Hepatic stellate cell (primary cell): Measurements from ENCODE around the gene BCAT1.
"Not testable (repeated sequence)": the region's sequence is repeated elsewhere in the genome, so short reads cannot be mapped to it uniquely, and the experiment has no call there.

Experiments used
- DNase-seq: peaks from one replicate; pipeline ENCODE4 v3.0.0; 2011; ENCODE audit warnings: low spot score

Gene BCAT1

DNA sequence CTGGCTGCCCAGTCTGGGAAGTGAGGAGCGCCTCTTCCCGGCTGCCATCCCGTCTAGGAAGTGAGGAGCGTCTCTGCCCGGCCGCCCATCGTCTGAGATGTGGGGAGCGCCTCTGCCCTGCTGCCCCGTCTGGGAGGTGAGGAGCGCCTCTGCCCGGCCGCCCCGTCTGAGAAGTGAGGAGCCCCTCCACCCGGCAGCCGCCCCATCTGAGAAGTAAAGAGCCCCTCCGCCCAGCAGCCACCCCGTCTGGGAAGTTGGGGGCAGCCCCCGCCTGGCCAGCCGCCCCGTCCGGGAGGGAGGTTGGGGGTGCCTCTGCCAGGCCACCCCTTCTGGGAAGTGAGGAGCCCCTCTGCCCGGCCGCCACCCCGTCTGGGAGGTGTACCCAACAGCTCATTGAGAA is 22.8 kb downstream of the BCAT1 start:
- not testable (repeated sequence) for DNase-seq

DNA sequence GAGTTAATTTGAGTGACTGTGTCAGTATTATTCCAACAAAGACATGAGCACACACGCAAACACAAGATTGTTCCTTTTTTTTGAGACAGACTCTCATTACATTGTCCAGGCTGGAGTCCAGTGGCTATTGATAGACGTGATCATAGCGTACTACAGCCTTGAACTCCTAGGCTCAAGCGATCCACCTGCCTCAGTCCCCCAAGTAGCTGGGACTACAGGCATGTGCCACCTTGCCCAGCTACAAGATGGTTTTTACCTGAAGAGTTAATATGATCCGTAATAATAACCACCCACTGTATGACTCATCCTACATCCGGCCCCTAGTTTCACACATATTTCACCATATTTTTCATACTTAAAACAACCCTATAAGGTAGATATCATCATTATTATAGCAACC is 26.8 kb downstream of the BCAT1 start:
- no peak for DNase-seq

DNA sequence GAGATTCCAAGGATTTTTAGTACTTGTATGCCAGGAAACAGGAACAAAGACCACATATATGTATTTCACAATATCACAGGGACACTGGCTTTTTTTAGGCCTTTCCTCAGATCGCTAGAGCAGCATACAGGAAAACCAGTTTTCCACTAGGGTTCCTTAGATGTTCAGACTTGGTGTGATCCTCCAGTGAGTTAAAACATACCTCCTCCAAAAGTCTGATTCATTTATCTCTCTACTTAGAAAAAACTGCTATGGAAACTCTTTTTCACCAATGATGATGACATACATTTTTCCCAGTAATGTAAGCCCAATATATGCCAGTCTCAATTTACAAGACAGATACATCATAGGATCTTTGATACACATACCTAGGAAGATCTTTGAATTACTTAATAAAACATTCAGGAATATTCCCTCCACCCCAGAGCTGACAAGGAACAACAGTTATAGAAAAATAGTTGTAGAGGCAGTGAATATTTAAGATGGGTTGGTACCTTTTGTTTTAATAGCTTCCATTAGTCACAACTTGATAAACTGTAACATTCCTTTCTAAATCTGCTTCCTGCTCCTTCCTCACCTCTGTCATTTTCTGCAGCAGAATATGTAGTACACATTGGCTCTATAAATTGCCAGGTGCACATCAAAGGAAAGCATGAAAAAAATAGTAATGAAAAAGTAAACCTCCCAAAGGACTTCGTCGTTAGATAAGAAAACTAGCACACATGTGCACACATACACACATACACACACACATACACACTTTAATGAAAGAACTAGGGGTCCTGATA is 27.5 kb downstream of the BCAT1 start:
- DNase-seq = peak; percentile 43

DNA sequence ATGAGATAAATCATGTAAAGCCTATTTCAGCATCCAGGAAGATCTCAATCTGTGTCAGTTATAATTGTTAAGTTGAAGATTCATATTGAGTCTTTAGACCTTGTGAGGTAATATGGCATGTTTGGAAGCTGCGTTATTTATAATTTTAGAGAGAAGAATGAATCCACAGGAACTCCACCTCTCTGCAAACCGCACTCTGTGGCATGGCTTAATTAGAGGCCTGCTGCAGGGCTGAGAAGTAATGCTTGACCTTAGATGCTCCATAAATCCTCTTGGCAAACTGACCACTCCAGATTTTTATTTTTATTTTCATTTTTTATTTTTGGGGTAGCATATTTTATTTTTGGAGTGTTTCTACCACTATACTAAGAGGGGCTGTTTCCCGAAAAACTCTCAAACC is 28.8 kb downstream of the BCAT1 start:
- DNase-seq = no peak

DNA sequence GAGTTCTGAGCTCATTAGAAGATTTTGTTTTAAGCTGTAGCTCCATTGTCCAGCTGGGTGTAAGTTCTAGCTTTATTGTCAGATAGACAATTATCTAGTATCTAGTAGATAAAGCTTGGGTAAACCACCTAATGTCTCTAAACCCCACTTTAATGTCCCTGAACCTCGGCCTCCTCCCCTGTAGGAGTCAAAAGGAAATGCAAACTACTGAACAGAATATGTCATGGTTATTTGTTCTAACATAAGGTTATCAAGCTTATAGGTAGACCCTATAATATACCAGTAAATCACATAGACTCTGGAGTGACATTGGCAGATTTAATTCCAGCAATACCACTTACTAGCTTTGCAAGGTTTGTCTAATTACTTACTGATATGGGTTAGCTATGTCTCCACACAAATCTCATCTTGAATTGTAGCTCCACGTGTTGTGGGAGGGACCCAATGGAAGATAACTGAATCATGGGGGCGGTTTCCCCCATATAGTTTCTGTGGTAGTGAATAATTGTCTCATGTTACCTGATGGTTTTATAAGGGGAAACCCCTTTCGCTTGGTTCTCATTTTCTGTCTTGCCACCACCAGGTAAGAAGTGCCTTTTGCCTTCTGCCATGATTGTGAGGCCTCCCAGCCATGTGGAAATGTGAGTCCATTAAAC is 29.4 kb downstream of the BCAT1 start:
- DNase-seq = no peak

DNA sequence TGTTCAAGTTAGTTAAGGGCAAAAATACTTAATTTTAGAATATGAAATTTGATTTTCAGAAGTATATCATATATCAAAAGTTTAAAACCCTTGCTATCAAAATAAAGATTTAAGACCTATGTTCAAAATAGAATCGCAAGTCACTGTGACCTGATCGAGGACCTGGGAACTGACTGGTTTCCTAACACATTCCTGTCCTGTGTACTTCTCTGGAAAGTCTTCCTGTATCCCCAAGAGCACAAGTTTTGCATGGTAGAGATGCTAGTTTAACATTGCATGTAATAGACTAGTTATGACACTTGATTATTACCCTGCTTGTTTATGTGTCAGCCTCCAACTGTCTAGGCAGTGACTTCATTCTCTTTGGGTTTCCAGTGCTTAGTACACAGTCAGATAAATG is 30.3 kb downstream of the BCAT1 start:
- no peak for DNase-seq

DNA sequence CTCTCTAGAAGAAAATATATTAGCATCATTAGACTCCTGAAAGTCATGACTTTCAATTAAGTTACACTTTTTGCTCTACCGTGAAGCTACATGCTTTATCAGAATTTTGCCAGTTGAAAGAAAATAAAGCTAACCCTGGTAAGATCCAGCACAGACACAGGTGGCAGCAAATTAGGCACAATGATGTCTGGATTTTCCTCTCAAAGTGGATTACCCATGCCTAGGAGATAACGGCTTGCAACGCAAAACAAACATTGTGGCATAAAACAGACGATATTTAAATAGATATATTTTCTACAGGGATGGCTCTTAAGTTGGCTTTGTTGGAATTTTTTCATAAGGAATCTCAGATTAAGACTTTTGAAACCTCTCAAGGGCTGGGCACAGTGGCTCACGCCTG is 33.4 kb downstream of the BCAT1 start:
- DNase-seq = no peak

DNA sequence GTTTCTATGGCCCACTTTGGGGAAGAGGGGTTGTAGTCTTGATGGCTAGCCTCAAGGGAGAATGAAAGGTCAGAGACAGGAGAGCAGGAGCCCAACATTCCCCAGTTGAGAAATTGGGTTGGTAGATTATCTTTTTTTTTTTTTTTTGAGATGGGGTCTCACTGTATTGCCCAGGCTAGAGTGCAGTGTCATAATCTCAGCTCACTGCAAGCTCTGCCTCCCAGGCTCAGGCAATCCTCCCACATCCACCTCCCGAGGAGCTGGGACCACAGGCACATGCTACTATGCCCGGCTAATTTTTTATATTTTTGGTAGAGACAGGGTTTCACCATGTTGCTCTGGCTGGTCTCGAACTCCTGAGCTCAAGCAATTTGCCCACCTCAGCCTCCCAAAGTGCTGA is 34.9 kb downstream of the BCAT1 start:
- no peak for DNase-seq

DNA sequence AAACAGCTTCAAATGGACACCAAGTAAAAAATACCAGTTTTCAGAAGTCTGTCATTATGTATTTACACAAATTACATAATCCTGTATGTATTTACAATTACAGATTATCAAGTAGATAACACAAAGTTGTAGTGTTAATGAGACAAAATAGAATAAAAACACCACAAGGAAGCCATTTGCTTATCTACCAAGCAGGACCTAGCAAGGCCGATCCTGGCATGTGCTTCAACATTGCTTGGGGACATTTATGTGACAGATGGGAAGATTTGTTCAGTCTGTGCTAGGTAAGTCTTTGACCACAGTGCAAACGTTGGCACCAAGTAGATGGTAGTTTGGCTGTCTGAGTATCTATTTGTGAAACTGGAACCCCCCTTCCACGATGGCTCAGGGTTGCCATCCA is 35.8 kb downstream of the BCAT1 start:
- no peak for DNase-seq

DNA sequence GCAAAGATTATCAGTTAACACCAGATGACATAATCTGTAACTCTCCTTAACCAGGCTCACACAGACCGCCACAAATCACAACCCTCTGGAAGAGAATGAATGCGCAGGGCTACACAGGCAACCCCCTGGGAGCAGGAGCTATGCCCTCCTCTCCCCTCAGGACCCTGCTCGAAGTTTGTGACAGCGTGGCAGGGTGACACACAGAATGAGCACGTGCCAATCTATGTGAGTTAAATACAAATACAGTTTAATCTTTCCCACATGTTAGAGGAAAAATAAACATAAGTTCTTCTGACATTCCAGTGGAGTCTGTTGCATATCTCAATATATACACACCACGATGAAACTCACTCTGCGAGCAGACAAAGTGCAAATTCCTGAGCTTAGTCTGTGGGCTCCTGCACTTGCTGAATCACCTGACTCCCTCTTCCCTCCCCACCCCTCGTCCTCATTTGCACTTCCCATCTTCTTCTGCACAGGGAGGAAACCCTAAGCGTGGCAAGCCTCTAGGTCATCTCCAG is 37.6 kb downstream of the BCAT1 start:
- DNase-seq = peak; percentile 82

DNA sequence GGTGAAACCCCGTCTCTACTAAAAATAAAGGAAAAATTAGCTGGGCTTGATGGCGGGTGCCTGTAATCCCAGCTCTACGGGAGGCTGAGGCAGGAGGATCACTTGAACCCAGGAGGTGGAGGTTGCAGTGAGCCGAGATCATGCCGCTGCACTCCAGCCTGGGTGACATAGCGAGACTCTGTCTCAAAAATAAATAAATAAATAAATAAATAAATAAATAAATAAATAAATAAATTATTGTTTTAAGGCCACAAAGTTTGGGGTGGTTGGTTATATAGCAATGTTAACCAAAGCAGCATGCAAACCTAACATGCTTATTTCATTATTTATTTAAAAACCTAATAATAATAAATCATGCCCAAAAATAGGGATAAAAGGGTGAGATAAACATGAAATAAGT is 38.7 kb downstream of the BCAT1 start:
- DNase-seq = not testable (repeated sequence)

DNA sequence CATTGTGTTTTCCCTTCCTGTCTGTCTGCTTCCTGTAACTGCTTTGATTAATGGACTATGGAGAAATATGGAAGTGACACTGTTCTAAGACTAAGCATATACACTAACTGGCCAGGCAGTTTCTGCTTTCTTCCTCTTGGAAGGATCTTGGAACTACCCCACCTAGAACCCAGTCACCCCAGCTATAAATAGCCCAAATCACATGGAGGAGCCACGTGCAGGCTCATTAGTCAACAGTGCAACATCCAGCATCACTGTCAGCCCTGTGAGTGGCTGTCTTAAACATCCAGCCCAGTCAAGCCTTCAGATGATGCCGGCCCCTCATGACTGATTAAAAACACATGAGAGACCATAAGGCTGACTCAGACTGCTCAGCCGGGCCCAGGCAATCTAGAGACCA is 39.2 kb downstream of the BCAT1 start:
- DNase-seq = peak; percentile 74

DNA sequence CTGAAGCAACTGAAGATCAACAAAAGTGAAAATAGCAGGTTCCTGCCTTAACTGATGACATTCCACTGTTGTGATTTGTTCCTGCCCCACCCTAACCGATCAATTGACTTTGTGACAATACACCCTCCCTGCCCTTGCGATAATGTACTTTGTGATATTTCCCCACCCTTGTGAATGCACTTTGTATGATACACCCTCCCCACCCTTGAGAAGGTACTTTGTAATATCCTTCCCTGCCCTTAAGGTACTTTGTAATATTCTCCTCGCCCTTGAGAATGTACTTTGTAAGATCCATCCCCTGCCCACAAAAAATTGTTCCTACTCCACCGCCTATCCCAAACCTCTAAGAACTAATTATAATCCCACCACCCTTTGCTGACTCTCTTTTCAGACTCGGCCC is 41.4 kb downstream of the BCAT1 start:
- no peak for DNase-seq

DNA sequence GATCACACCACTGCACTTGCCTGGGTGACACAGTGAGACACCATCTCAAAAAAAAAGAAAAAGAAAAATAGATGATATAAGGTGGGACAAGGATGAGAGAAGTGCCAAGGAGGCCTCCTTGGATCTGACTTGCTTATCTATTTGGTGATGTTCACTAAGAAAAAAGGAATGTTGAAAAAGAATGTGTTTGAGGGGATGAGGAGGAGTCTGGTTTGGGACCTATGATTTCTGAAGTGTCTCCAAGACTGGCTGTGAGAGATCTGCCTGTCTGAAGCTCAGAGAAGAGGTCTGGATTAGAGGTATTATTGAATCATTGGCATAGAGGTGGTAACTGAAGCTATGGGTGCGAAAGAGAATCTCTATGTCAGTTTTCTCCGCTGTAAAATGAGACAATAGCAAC is 42.8 kb downstream of the BCAT1 start:
- DNase-seq = peak; percentile 27

DNA sequence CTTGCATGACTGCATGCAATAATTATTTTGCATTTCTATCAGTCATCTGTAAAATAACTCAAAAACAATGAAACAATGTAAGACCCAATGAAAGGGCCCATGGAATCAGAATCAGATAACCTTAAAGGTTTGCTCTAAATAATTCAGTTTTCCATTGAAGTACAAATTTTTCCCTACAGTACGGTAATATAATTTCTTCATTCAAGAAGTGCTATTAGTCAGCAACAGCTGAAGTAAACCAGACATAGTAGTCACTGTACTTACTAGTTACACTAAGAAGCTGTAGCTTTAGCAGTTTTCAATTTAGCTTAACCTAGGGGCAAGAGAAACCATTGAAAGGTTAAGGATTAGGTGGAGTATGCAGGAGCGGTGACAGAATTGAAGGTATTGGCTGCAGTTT is 43.5 kb downstream of the BCAT1 start:
- peak; percentile 36 for DNase-seq

DNA sequence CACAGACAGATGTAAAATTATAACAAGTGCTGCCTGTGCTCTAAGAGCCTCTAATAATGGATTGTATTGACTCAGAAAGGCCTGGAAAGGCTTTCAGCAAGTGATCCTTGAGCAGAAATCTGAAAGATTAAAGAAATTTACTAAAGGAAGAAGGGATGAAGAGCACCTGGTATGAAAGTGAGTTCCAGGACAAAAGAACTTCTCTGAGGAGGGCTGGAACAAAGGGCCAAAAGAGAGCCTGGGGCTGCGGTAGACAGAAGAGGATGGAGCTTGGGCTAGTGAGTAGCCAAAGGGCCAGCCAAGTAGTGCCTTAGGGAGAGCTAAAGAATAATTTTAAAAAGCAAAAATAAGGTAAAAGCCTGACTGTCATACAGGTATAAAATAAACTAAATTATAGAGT is 44.0 kb downstream of the BCAT1 start:
- no peak for DNase-seq

DNA sequence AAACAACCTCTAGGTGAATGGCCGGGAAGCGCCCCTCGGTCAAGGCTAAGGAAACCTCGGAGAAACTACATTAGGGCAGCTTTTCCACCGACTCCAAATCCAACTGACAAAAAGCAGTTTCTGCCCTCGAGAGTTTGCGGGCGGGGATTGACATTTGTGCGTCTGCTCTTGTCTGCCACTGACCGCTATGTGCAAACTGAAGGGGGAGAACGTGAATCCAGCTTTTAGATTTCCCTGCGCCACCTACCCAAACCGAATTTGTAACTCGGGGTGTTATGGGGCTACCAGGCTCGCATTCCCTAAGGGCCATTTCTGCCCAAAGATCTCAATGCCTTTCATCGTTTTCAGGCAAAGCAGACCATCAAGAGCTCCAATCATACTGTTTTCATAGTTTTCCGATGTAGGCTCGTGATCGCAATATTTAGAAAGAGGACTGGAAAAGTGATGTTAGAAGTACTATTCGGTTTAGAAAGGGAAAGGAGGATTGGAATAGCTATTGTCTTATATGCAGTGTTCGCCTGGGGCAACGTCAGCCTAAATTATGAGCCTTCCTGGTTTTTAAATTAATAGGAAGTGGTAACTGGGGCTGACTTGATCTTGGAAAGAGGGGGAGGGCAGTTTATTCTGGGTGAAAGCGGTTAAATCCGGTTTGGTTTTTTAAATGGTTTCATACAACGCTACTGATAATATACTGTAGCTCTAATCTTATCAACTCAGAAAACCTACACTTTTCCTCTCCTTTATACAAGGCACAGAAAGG is 45.4 kb downstream of the BCAT1 start:
- DNase-seq = no peak

DNA sequence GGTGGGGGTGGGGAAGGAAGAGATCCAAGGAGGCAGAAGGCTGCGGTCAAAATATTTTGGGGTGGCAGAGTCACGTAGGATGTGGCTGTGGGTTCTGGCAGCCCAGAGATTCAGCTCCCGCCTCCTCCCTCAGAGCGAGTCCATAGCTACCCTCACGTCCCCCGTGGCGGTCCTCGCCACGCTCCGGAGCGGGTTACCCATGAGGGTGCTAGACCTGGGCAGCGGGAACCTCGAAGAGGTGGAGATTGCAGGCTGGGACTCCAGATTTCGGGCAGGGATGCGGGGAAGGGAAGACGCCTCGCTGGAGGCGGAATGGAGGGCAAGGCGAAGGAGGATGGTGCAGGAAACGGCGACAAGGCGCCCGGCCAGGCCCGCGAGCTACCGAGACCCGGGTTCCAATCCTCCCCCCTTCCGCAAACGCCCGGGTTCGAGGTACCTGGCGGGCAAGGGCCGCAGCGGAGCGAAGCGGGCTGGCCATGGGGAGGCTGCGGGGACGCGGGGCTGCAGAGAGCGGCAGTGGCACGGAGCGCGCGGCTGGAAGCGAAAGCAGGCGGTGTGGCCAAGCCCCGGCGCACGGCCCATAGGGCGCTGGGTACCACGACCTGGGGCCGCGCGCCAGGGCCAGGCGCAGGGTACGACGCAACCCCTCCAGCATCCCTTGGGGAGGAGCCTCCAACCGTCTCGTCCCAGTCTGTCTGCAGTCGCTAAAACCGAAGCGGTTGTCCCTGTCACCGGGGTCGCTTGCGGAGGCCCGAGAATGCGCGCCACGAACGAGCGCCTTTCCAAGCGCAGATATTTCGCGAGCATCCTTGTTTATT is 46.2 kb downstream of the BCAT1 start:
- DNase-seq = peak; percentile 28

DNA sequence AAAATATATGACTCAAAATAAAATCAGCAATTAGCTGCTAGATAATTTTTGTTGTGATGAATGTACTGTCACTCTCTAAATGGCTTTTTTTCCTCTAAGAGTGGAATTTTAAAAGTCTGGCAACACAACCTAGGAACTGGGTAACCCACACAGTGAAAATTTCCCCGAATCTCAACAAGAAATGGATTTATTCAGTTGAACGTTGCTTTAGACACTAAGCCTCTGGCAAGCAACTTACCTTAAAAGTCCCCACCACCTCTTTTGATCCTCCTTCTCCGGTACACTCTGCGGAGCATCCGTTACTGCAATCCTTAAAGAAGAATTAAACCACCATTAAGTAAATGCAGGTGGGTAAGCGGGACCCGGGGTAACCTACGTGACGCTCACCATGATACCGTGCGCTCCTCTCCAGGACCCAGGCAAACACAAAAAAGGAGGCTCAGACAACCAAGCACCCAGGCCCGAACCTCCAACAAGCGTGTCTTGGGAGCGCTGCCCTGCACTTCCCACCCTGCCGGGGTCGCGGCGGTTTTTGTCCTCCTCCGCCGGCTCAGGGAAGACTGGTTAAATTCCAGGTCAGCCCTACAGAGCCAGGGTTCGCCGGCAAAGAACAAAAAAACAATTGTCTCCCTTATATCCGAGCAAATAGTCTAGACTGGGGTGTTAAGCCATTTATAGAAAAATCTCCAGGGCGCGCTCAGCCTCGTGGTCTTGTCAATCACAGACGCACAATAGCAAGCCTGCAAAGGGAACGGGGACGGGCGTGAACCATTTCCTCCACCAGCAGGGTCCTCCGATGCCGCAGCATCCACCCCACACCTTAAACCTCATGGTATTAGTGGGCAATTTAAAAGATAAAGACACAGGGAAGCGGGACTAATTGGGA is 47.1 kb downstream of the BCAT1 start:
- DNase-seq = no peak

DNA sequence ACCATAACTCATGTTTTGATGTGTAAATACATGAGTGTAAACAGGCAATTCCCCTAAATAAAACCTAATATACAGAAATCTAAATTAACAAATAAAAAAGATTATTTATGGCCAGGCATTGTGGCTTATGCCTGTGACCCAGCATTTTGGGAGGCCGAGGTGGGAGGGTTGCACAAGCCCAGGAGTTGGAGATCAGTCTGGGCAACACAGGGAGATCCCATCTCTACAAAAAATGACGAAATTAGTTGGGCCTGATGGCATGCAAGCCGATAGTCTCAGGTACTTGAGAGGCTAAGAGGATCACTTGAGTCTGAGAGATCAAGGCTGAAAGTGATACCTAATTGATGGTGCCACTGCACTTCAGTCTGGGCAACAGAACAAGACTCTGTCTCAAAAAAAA is 48.7 kb downstream of the BCAT1 start:
- no peak for DNase-seq

DNA sequence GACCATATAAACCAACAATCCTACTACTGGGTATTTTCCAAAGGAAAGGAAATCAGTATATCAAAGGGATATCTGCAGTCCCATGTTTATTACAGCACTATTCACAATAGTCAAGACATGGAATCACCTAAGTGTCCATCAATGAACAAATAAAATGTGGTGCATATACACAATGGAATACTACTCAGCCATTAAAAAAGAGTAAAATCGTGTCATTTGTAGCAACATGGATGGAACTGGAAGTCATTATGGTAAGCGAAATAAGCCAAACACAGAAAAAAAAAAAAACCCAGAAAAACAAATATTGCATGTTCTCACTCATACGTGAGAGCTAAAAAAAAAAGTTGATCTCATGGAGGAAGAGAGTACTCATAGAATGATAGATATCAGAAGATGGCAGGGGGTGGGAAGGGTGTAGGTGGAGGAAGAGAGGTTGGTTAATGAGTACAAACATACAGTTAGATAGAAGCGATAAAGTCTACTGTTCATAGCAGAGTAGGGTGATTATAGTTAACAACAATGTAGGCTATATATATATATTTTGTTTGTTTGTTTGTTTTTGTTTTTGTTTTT is 49.3 kb downstream of the BCAT1 start:
- no peak for DNase-seq
